HepG2 (cell line): Measurements from ENCODE around the gene CEP78. TPM values are rescaled to one million over a fixed set of nuclear protein-coding genes. Genes with fewer than 3 reads are reported as not detected.

ENCODE experiments used
- BRF2 ChIP-seq: sonication (generic); formaldehyde crosslinking; IDR thresholded peaks from 2 replicates; pipeline ENCODE4 v1.8.1; 2022; ENCODE audit warnings: mild to moderate bottlenecking, missing genetic modification reagents
- EHMT2 ChIP-seq: fragments of 200-600 bp; sonication (generic); IDR thresholded peaks from 2 replicates; pipeline ENCODE4 v1.7.0; 2017; ENCODE audit warnings: antibody characterized with exemption, low read depth, low read length, borderline replicate concordance
- FIP1L1 ChIP-seq: fragments of 200-400 bp; formaldehyde crosslinking; IDR thresholded peaks from 2 replicates; pipeline ENCODE4 v1.6.1; 2018; ENCODE audit warnings: low read depth, mild to moderate bottlenecking, low read length, moderate library complexity, borderline replicate concordance; ENCODE audit not compliant: insufficient read depth
- FOXK1 ChIP-seq: sonication (generic); formaldehyde crosslinking; IDR thresholded peaks from 2 replicates; pipeline ENCODE4 v1.4.0; 2020; ENCODE audit warnings: low read depth, missing genetic modification reagents, borderline replicate concordance
- KDM1A ChIP-seq: IDR thresholded peaks from 2 replicates; pipeline ENCODE4 v1.6.1; 2016; ENCODE audit warnings: missing compliant biosample characterization
- MED8 ChIP-seq: sonication (generic); formaldehyde crosslinking; IDR thresholded peaks from 2 replicates; pipeline ENCODE4 v1.8.1; 2023; ENCODE audit warnings: mild to moderate bottlenecking, missing genetic modification reagents; ENCODE audit not compliant: insufficient replicate concordance
- MEIS2 ChIP-seq: sonication (generic); formaldehyde crosslinking; IDR thresholded peaks from 2 replicates; pipeline ENCODE4 v1.9.0; 2021; ENCODE audit warnings: mild to moderate bottlenecking, missing genetic modification reagents
- THYN1 ChIP-seq: sonication (generic); formaldehyde crosslinking; IDR thresholded peaks from 2 replicates; pipeline ENCODE4 v1.8.1; 2023; ENCODE audit warnings: low read depth, mild to moderate bottlenecking, moderate library complexity, missing genetic modification reagents, borderline replicate concordance
- ZBTB14 ChIP-seq: sonication (generic); formaldehyde crosslinking; IDR thresholded peaks from 2 replicates; pipeline ENCODE4 v1.4.0; 2020; ENCODE audit warnings: missing genetic modification reagents
- ZBTB40 ChIP-seq, 2 experiments: fragments of 450-650 bp in 1 of 2; sonication (generic) in 1 of 2; formaldehyde crosslinking in 1 of 2; IDR thresholded peaks; 2 replicates each; pipeline versions ENCODE4 v1.6.1 to v1.8.0; 2016 to 2022; ENCODE audit warnings: antibody characterized with exemption in 1 of 2, mild to moderate bottlenecking in 1 of 2, missing genetic modification reagents in 1 of 2
- ZNF383 ChIP-seq: sonication (generic); formaldehyde crosslinking; IDR thresholded peaks from 2 replicates; pipeline ENCODE4 v1.4.0; 2020; ENCODE audit warnings: missing genetic modification reagents, mild to moderate bottlenecking, borderline replicate concordance
- ZNF616 ChIP-seq: sonication (generic); formaldehyde crosslinking; IDR thresholded peaks from 2 replicates; pipeline ENCODE4 v1.5.0; 2020; ENCODE audit warnings: low read depth, mild to moderate bottlenecking, missing genetic modification reagents
- ZNF7 ChIP-seq: IDR thresholded peaks from 2 replicates; pipeline ENCODE4 v1.6.1; 2016; ENCODE audit warnings: missing biosample characterization, missing genetic modification reagents
- ZNF800 ChIP-seq: sonication (generic); formaldehyde crosslinking; IDR thresholded peaks from 2 replicates; pipeline ENCODE4 v1.4.0; 2020; ENCODE audit warnings: missing genetic modification reagents
- polyA plus RNA-seq, 8 experiments: library from polyadenylated mRNA; depleted of rRNA in 3 of 8; stranded (reverse) in 7 of 8; unstranded in 1 of 8; fragments of >200 nt; fragmentation: Illumina TruSeq in 4 of 8; extraction: Trizol in 4 of 8; gene quantifications; 2 replicates each; pipeline versions ENCODE4 v1.2.1 to v1.2.3, GENCODE V29; 2011 to 2016; ENCODE audit warnings: low read depth in 4 of 8, missing spikeins in 1 of 8, mixed read lengths in 1 of 8; ENCODE audit not compliant: insufficient read depth in 1 of 8
- total RNA-seq, 5 experiments: library from RNA; depleted of rRNA; stranded (reverse); fragments of >200 nt; fragmentation: Illumina TruSeq; extraction: Trizol; gene quantifications; 2 replicates each; pipeline ENCODE4 v1.2.3, GENCODE V29; 2016; ENCODE audit warnings: low read depth in 1 of 5

The CEP78 gene
- total and polyA plus RNA-seq, 2 of the 13 experiments (the other 11 are each of a cell fraction or from before 2014, with no cell fraction given): 5.1 to 30.8 TPM

- TF ChIP-seq FOXK1 (CRISPR knock-in tag) (no peak; the same call in 1 of the 2 replicates), ZNF616 (CRISPR knock-in tag) (no peak), ZNF7 (peak; percentile 21; the same call in 1 of the 2 replicates), KDM1A (CRISPR knock-in tag) (peak; percentile 33; the same call in 1 of the 2 replicates), ZNF800 (CRISPR knock-in tag) (peak; percentile 96), ZNF383 (CRISPR knock-in tag) (no peak), EHMT2 (0 out of 2 replicates have a peak, but pooled peaks have one; percentile 63), MED8 (CRISPR knock-in tag) (peak; percentile 83), THYN1 (CRISPR knock-in tag) (no peak), ZBTB14 (CRISPR knock-in tag) (no peak; the same call in 1 of the 2 replicates), BRF2 (no peak), MEIS2 (peak; percentile 73), FIP1L1 (no peak), ZBTB40 (IDR thresholded peaks at IDR 0.05) (no peak), ZBTB40 (CRISPR knock-in tag; IDR thresholded peaks at IDR 0.05) (peak; percentile 48)
These were observed at the start of gene CEP78 (continued) for GRCh38 chr9:78235762-78236550.
